ENCODE measurements around the gene HS3ST3A1. TPM values are rescaled to one million over a fixed set of nuclear protein-coding genes. Genes with fewer than 3 reads are reported as not detected.

Gene HS3ST3A1
- total RNA-seq (2014; rRNA removed; shearing (Covaris generic); ENCODE audit: low replicate concordance): not detected in 2 replicates

- Histone ChIP-seq H3K4me3 (ENCODE audit: low read length) (no peak within 1 kb of the TSS), H4K20me1 (ENCODE audit: insufficient read depth, low read depth, low read length) (no peaks in the 10 kb centered on the region), H3K4me2 (ENCODE audit: low read depth, low read length, poor library complexity, severe bottlenecking) (no peak within 1 kb of the TSS), H3K9me2 (replicated peaks; ENCODE audit: insufficient read depth, low read length) (no peaks in the 10 kb centered on the region), H3K4me1 (ENCODE audit: low read length) (no peaks in the 10 kb centered on the region), H3K36me3 (ENCODE audit: insufficient read depth, low read length) (no peaks in the 10 kb centered on the region), H3K27ac (ENCODE audit: low read length) (no peak within 1 kb of the TSS), H3K9me3 (ENCODE audit: low read length) (no peaks in the 10 kb centered on the region), H3K27me3 (ENCODE audit: low read length) (0 out of 2 replicates have a peak, but pooled peaks cover 3% of the 10 kb centered on the region), H2AFZ (ENCODE audit: low read length) (no peak within 1 kb of the TSS), H3K79me2 (ENCODE audit: low read length) (no peaks in the 10 kb centered on the region), H3K9ac (ENCODE audit: low read length) (no peak within 1 kb of the TSS)
- no peak for DNase-seq
Observed at GRCh38 chr17:13601776-13602551, at the start of gene HS3ST3A1. HS3ST3A1 (minus strand) TSS chr17:13601929; CDS start chr17:13601129, 800 bp downstream.

- Histone ChIP-seq H3K9me2 (replicated peaks; ENCODE audit: insufficient read depth, low read length) (no peaks in the 10 kb centered on the region), H3K4me1 (ENCODE audit: low read length) (no peaks in the 10 kb centered on the region), H3K27ac (ENCODE audit: low read length) (no peak overlapping the region), H3K9me3 (ENCODE audit: low read length) (no peaks in the 10 kb centered on the region), H3K4me3 (ENCODE audit: low read length) (no peak overlapping the region), H3K27me3 (ENCODE audit: low read length) (no peaks in the 10 kb centered on the region), H3K4me2 (ENCODE audit: low read depth, low read length, poor library complexity, severe bottlenecking) (no peak overlapping the region), H3K9ac (ENCODE audit: low read length) (no peak overlapping the region), H4K20me1 (ENCODE audit: insufficient read depth, low read depth, low read length) (no peaks in the 10 kb centered on the region), H3K79me2 (ENCODE audit: low read length) (no peaks in the 10 kb centered on the region), H3K36me3 (ENCODE audit: insufficient read depth, low read length) (no peaks in the 10 kb centered on the region), H2AFZ (ENCODE audit: low read length) (no peak overlapping the region)
- DNase-seq: no peak
Observed at GRCh38 chr17:13650096-13650675, 48.5 kb upstream of the HS3ST3A1 start.

- Histone ChIP-seq H3K4me3 (ENCODE audit: low read length) (no peak overlapping the region), H3K79me2 (ENCODE audit: low read length) (no peaks in the 10 kb centered on the region), H3K27me3 (ENCODE audit: low read length) (no peaks in the 10 kb centered on the region), H3K9me3 (ENCODE audit: low read length) (no peaks in the 10 kb centered on the region), H4K20me1 (ENCODE audit: insufficient read depth, low read depth, low read length) (no peaks in the 10 kb centered on the region), H3K27ac (ENCODE audit: low read length) (no peak overlapping the region), H3K9ac (ENCODE audit: low read length) (no peak overlapping the region), H3K4me2 (ENCODE audit: low read depth, low read length, poor library complexity, severe bottlenecking) (no peak overlapping the region), H3K36me3 (ENCODE audit: insufficient read depth, low read length) (no peaks in the 10 kb centered on the region), H3K9me2 (replicated peaks; ENCODE audit: insufficient read depth, low read length) (no peaks in the 10 kb centered on the region), H3K4me1 (ENCODE audit: low read length) (no peaks in the 10 kb centered on the region), H2AFZ (ENCODE audit: low read length) (no peak overlapping the region)
- DNase-seq: no peak
Observed at GRCh38 chr17:13647543-13648021, 45.9 kb upstream of the HS3ST3A1 start.

- Histone ChIP-seq H3K9ac (ENCODE audit: low read length) (no peak overlapping the region), H3K4me3 (ENCODE audit: low read length) (no peak overlapping the region)
Observed at GRCh38 chr17:13646969-13647542, 45.3 kb upstream of the HS3ST3A1 start.

GRCh38 chr17:13646411-13646810 lies 44.7 kb upstream of the HS3ST3A1 start:
- no peak overlapping the region for H3K27ac ChIP-seq (ENCODE audit: low read length)
- H3K27me3 ChIP-seq (ENCODE audit: low read length): no peaks in the 10 kb centered on the region
- H3K9ac ChIP-seq (ENCODE audit: low read length): no peak overlapping the region
- H4K20me1 ChIP-seq (ENCODE audit: insufficient read depth, low read depth, low read length): no peaks in the 10 kb centered on the region
- no peaks in the 10 kb centered on the region for H3K79me2 ChIP-seq (ENCODE audit: low read length)
- no peaks in the 10 kb centered on the region for H3K36me3 ChIP-seq (ENCODE audit: insufficient read depth, low read length)
- no peak overlapping the region for H3K4me3 ChIP-seq (ENCODE audit: low read length)
- DNase-seq: no peak
- H3K4me2 ChIP-seq (ENCODE audit: low read depth, low read length, poor library complexity, severe bottlenecking): no peak overlapping the region
- no peaks in the 10 kb centered on the region for H3K9me3 ChIP-seq (ENCODE audit: low read length)
- H3K4me1 ChIP-seq (ENCODE audit: low read length): no peaks in the 10 kb centered on the region
- H3K9me2 ChIP-seq (replicated peaks; ENCODE audit: insufficient read depth, low read length): no peaks in the 10 kb centered on the region
- no peak overlapping the region for H2AFZ ChIP-seq (ENCODE audit: low read length)

More at GRCh38 chr17:13646969-13647542, 45.3 kb upstream of the HS3ST3A1 start:
- no peaks in the 10 kb centered on the region for H3K27me3 ChIP-seq (ENCODE audit: low read length)
- no peaks in the 10 kb centered on the region for H4K20me1 ChIP-seq (ENCODE audit: insufficient read depth, low read depth, low read length)
- no peak for DNase-seq
- no peak overlapping the region for H2AFZ ChIP-seq (ENCODE audit: low read length)
- no peaks in the 10 kb centered on the region for H3K79me2 ChIP-seq (ENCODE audit: low read length)
- no peaks in the 10 kb centered on the region for H3K9me3 ChIP-seq (ENCODE audit: low read length)
- no peaks in the 10 kb centered on the region for H3K9me2 ChIP-seq (replicated peaks; ENCODE audit: insufficient read depth, low read length)
- H3K27ac ChIP-seq (ENCODE audit: low read length): no peak overlapping the region
- no peaks in the 10 kb centered on the region for H3K36me3 ChIP-seq (ENCODE audit: insufficient read depth, low read length)
- H3K4me1 ChIP-seq (ENCODE audit: low read length): no peaks in the 10 kb centered on the region
- no peak overlapping the region for H3K4me2 ChIP-seq (ENCODE audit: low read depth, low read length, poor library complexity, severe bottlenecking)

- H3K9me3 ChIP-seq (ENCODE audit: low read length): no peaks in the 10 kb centered on the region
- no peak overlapping the region for H3K27ac ChIP-seq (ENCODE audit: low read length)
- H3K4me3 ChIP-seq (ENCODE audit: low read length): no peak overlapping the region
- H3K79me2 ChIP-seq (ENCODE audit: low read length): no peaks in the 10 kb centered on the region
- no peaks in the 10 kb centered on the region for H3K9me2 ChIP-seq (replicated peaks; ENCODE audit: insufficient read depth, low read length)
- no peaks in the 10 kb centered on the region for H4K20me1 ChIP-seq (ENCODE audit: insufficient read depth, low read depth, low read length)
- no peaks in the 10 kb centered on the region for H3K36me3 ChIP-seq (ENCODE audit: insufficient read depth, low read length)
- no peak overlapping the region for H3K9ac ChIP-seq (ENCODE audit: low read length)
- no peak overlapping the region for H3K4me2 ChIP-seq (ENCODE audit: low read depth, low read length, poor library complexity, severe bottlenecking)
- H3K27me3 ChIP-seq (ENCODE audit: low read length): no peaks in the 10 kb centered on the region
- no peaks in the 10 kb centered on the region for H3K4me1 ChIP-seq (ENCODE audit: low read length)
- no peak for DNase-seq
- H2AFZ ChIP-seq (ENCODE audit: low read length): no peak overlapping the region
Observed at GRCh38 chr17:13643180-13643579, 41.5 kb upstream of the HS3ST3A1 start.

- no peak overlapping the region for H2AFZ ChIP-seq (ENCODE audit: low read length)
- no peaks in the 10 kb centered on the region for H3K4me1 ChIP-seq (ENCODE audit: low read length)
- no peaks in the 10 kb centered on the region for H4K20me1 ChIP-seq (ENCODE audit: insufficient read depth, low read depth, low read length)
- H3K27ac ChIP-seq (ENCODE audit: low read length): no peak overlapping the region
- no peaks in the 10 kb centered on the region for H3K79me2 ChIP-seq (ENCODE audit: low read length)
- no peaks in the 10 kb centered on the region for H3K36me3 ChIP-seq (ENCODE audit: insufficient read depth, low read length)
- no peak overlapping the region for H3K4me3 ChIP-seq (ENCODE audit: low read length)
- DNase-seq: no peak
- no peak overlapping the region for H3K4me2 ChIP-seq (ENCODE audit: low read depth, low read length, poor library complexity, severe bottlenecking)
- no peaks in the 10 kb centered on the region for H3K9me2 ChIP-seq (replicated peaks; ENCODE audit: insufficient read depth, low read length)
- H3K9ac ChIP-seq (ENCODE audit: low read length): no peak overlapping the region
- no peaks in the 10 kb centered on the region for H3K27me3 ChIP-seq (ENCODE audit: low read length)
- H3K9me3 ChIP-seq (ENCODE audit: low read length): no peaks in the 10 kb centered on the region
Observed at GRCh38 chr17:13642188-13642587, 40.5 kb upstream of the HS3ST3A1 start.

GRCh38 chr17:13640551-13640950 lies 38.8 kb upstream of the HS3ST3A1 start:
- Histone ChIP-seq H3K9me2 (replicated peaks; ENCODE audit: insufficient read depth, low read length) (no peaks in the 10 kb centered on the region), H4K20me1 (ENCODE audit: insufficient read depth, low read depth, low read length) (no peaks in the 10 kb centered on the region), H3K27ac (ENCODE audit: low read length) (no peak overlapping the region), H3K9me3 (ENCODE audit: low read length) (no peaks in the 10 kb centered on the region), H2AFZ (ENCODE audit: low read length) (no peak overlapping the region), H3K79me2 (ENCODE audit: low read length) (no peaks in the 10 kb centered on the region), H3K36me3 (ENCODE audit: insufficient read depth, low read length) (no peaks in the 10 kb centered on the region), H3K27me3 (ENCODE audit: low read length) (no peaks in the 10 kb centered on the region), H3K4me1 (ENCODE audit: low read length) (no peaks in the 10 kb centered on the region), H3K9ac (ENCODE audit: low read length) (no peak overlapping the region), H3K4me3 (ENCODE audit: low read length) (no peak overlapping the region), H3K4me2 (ENCODE audit: low read depth, low read length, poor library complexity, severe bottlenecking) (no peak overlapping the region)
- no peak for DNase-seq

All from Karpas-422 (cell line).